GM18502 (cell line): Measurements from ENCODE around the gene GPR148.

ENCODE experiments used
- ATAC-seq: cut with Tn5 transposase; IDR thresholded peaks from one replicate; pipeline ENCODE4 v1.9.1; 2021; ENCODE audit warnings: mild to moderate bottlenecking; ENCODE audit not compliant: unreplicated experiment, poor library complexity

Gene GPR148

DNA sequence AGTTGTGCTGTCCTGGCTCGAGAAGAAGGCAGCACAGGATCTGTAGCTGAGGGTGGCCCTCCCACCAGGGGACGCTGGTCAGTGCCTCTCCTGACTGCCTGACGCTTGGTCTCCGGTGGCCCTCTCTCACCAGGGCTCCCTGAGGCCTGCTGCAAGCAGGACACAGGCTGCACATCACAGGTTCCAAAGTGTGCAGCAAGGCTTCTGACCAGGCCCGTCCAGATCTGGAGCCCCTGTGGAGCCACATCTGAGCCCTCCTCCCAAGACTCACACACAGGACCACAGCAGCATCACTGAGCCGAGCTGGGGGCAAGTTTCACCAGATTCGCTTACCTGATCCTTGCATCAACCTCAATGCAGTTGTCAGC is 38.5 kb downstream of the GPR148 start:
- no peak for ATAC-seq

- no peak for ATAC-seq
Measured at GRCh38 chr2:130768191-130768855, 39.5 kb downstream of the GPR148 start.

DNA sequence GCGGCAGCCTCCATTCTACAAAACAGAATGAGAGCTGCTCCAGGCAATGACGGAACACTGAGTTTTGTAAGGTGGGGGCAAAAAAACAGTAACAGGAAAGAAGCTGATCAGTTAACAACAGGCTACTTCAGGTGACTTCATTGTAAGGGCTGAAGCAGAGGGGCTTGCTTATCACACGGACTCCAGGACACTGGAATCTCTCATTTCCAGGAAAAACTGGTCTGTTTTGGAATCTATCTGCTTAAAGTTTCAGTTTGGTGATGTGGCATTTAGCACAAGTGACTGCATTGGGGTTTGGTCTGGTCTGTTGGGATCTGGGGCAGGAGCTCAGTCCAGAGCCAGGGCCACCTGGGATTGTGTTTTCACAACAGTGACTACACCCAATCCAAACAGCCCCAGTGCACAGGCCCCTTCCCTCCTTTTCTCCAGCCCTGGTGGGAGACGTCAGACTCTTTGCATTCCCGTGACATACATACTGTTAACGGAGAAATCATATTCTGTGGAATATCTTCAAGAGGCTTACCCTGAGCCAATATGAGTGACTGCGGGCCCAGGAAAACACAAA is 40.6 kb downstream of the GPR148 start:
- ATAC-seq, result no peak

GRCh38 chr2:130776550-130776949 is 47.7 kb downstream of the GPR148 start:
- ATAC-seq, result no peak

DNA sequence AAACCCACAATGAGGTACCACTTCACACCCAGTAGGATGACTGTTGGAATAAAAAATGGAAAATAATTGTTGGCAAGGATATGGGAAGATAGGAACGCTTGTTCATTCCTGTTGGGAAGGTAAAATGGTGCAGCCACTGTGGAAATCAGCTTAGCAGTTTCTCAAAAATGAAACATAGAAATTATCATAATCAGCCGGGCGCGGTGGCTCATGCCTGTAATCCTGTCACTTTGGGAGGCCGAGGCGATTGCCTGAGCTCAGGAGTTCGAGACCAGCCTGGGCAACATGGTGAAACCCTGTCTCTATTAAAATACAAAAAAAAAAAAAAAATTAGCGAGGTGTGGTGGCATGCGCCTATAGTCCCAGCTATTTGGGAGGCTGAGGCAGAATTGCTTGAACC is 49.9 kb downstream of the GPR148 start:
- ATAC-seq, result no peak
